ENCODE data around the gene AUH.

AUH gene

GRCh38 chr9:91334053-91334452 lies 27.7 kb downstream of the AUH start:
- DNase-seq: no peak

- no peak for DNase-seq
These were observed 28.2 kb downstream of the AUH start for GRCh38 chr9:91333551-91333950.

GRCh38 chr9:91332546-91333231 lies 29.0 kb downstream of the AUH start:
- no peak for DNase-seq

- no peak for DNase-seq
These were observed 29.9 kb downstream of the AUH start for GRCh38 chr9:91331849-91332248.

- no peak for DNase-seq
These were observed 33.5 kb downstream of the AUH start for GRCh38 chr9:91328186-91328585.

GRCh38 chr9:91321691-91322090 lies 40.0 kb downstream of the AUH start:
- no peak for DNase-seq

- no peak for DNase-seq
These were observed 41.4 kb downstream of the AUH start for GRCh38 chr9:91320299-91320698.

GRCh38 chr9:91316093-91316492 lies 45.6 kb downstream of the AUH start:
- no peak for DNase-seq

- no peak for DNase-seq
These were observed 46.5 kb downstream of the AUH start for GRCh38 chr9:91315191-91315590.

- no peak for DNase-seq
These were observed 48.9 kb downstream of the AUH start for GRCh38 chr9:91312717-91313325.

- DNase-seq: no peak
These were observed 51.7 kb downstream of the AUH start for GRCh38 chr9:91310037-91310436.

- DNase-seq: no peak
These were observed 53.5 kb downstream of the AUH start for GRCh38 chr9:91308191-91308590.

- no peak for DNase-seq
These were observed 54.4 kb downstream of the AUH start for GRCh38 chr9:91307279-91307678.

GRCh38 chr9:91306296-91306630 lies 55.5 kb downstream of the AUH start:
- DNase-seq: no peak

- DNase-seq: no peak
These were observed 56.0 kb downstream of the AUH start for GRCh38 chr9:91305596-91306295.

GRCh38 chr9:91303741-91304415 lies 57.8 kb downstream of the AUH start:
- no peak for DNase-seq

GRCh38 chr9:91302831-91303230 lies 58.9 kb downstream of the AUH start:
- no peak for DNase-seq

GRCh38 chr9:91301161-91301560 lies 60.6 kb downstream of the AUH start:
- DNase-seq: no peak

GRCh38 chr9:91298311-91298710 lies 63.4 kb downstream of the AUH start:
- no peak for DNase-seq

GRCh38 chr9:91297306-91297705 lies 64.4 kb downstream of the AUH start:
- DNase-seq: no peak

- no peak for DNase-seq
These were observed 65.4 kb downstream of the AUH start for GRCh38 chr9:91296354-91296753.

- no peak for DNase-seq
These were observed 66.4 kb downstream of the AUH start for GRCh38 chr9:91295357-91295756.

- DNase-seq: no peak
These were observed 69.9 kb downstream of the AUH start for GRCh38 chr9:91291866-91292265.

GRCh38 chr9:91289244-91289643 lies 72.5 kb downstream of the AUH start:
- DNase-seq: no peak
